Right renal cortex interstitium (tissue), 3 donors: ENCODE data around the gene CDK14. TPM values are rescaled to one million over a fixed set of nuclear protein-coding genes. Genes with fewer than 3 reads are reported as not detected.
"Not testable (repeated sequence)": the region's sequence is repeated elsewhere in the genome, so short reads cannot be mapped to it uniquely, and the experiment has no call there.

Source experiments
- DNase-seq, 3 donors: peaks; one replicate each; pipeline ENCODE4 v3.0.0-alpha.2; 2013; ENCODE audit warnings: low read depth in 3 of 3, low spot score in 2 of 3
- polyA plus RNA-seq, 3 donors: library from polyadenylated mRNA; unstranded; fragments of 120-200 nt; gene quantifications; one replicate each; pipeline ENCODE4 v1.2.1, GENCODE V29; 2013; ENCODE audit not compliant: insufficient read length in 3 of 3

Gene CDK14
- polyA plus RNA-seq, 3 donors, result 33.6 to 38.4 (median 36.2) TPM

DNA sequence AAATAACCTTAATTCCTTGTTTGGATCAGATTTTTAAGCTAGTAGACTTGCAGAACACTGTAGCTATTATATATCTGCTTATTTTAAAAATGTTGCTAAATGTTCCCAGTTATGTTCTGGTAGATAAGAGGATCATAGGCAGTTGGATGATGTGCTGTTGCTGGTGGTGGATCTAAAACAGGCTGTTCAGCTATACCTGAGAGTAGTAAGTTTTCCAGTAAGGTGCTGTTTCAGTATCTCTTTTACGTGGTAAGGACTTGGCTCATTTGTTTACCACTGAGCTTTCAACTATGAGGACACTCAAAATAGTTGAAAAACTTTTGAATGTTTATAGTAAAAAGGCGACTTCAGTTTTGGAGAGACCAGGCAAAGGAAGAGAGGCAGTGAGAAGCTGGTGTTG lies 180.9 kb downstream of the CDK14 start:
- no peak for DNase-seq

DNA sequence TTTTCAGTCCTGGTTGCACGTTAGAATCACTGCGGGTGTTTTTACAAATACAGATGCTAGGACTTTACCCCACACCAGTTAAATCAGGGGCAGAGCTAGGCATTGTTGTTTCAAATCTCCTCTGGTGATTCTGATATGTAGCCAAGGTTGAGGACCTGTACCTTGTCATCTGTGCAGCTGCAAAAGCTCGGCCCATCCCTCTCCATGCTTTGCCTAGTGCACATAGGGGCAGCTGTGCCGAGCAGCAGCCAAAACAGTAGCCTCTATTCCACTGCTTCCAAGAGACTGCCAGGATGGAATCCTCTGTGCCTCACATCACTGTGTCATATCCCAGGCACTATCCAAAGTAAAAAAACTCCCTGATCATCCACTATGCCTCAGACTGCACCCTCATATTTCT lies 181.3 kb downstream of the CDK14 start:
- no peak for DNase-seq

- no peak for DNase-seq
Measured at GRCh38 chr7:90777886-90778285, 181.8 kb downstream of the CDK14 start.

GRCh38 chr7:90788052-90788451 lies 191.9 kb downstream of the CDK14 start:
- DNase-seq, result no peak

- no peak for DNase-seq
Measured at GRCh38 chr7:90789736-90790306, 193.7 kb downstream of the CDK14 start.

DNA sequence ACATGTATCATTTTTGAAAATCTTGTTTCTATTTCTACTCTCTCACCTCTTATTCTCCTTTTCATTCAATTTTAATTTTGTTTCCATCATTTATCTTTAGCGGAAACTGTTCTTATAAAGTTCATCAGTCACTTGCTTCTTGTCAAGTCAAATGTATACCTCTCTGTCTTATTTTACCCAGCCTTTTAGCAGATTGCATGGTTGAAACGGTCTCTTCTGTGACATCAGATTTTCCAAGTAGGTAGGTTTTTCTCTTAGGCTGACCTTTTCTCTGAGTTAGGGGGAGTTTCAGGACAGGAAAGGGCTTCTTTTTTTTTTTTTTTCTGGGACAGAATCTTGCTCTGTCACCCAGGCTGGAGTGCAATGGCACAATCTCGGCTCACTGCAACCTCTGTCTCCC lies 195.5 kb downstream of the CDK14 start:
- no peak for DNase-seq

DNA sequence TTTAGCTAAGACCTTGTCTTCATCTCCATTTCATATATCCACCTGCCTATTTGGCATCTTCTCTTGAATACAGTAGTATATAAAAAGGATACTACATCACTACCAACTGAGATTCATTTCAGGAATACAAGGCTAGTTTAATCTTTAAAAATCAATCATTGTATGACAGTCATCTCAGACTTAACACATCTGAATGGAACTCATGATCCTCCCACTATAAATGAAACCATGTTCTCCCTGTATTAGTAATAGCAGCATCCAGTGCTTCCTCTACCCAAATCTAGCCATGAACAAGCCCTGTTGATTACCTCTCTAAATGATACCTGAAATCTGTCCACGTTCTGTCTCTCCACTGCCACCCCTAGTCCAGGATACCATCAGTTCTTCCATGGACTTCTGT lies 196.2 kb downstream of the CDK14 start:
- DNase-seq, result no peak

DNA sequence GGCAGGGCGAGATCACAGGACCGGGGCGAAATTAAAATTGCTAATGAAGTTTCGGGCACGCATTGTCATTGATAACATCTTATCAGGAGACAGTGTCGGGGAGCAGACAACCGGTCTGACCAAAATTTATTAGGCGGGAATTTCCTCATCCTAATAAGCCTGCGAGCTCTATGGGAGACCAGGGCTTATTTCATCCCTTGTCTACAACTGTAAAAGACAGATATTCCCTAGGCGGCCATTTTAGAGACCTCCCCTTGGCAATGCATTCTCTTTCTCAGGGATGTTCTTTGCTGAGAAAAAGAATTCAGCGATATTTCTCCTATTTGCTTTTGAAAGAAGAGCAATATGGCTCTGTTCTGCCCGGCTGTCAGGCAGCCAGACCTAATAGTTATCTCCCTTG lies 198.1 kb downstream of the CDK14 start:
- not testable (repeated sequence) for DNase-seq

DNA sequence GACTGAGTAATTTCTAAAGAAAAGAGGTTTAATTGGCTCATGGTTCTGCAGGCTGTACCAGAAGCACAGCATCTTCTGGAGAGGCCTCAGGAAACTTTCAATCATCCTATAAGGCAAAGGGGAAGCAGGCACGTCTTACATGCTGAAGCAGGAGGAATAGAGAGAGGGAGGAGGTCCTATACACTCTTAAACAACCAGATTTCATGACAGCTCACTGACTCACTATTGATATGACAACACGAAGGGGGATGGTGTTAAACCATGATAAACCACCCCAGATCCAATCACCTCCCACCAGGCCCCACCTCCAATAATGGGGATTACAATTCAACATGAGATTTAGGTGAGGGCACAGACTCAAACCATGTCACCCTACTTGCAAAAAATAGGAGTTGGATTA lies 201.5 kb downstream of the CDK14 start:
- DNase-seq, result no peak

GRCh38 chr7:90804370-90804769 lies 208.2 kb downstream of the CDK14 start:
- DNase-seq, result no peak

DNA sequence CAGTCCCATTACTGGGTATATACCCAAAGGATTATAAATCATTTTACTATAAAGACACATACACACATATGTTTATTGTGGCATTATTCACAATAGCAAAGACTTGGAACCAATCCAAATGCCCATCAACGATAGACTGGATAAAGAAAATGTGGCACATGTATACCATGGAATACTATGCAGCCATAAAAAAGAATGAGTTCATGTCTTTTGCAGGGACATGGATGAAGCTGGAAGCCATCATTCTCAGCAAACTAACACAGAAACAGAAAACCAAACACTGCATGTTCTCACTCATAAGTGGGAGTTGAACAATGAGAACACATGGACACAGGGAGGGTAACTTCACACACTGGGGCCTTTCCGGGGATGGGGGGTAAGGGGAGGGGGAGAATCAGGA lies 219.4 kb downstream of the CDK14 start:
- DNase-seq, result not testable (repeated sequence)

- no peak for DNase-seq
Measured at GRCh38 chr7:90816511-90817142, 220.5 kb downstream of the CDK14 start.

GRCh38 chr7:90817151-90817550 lies 221.0 kb downstream of the CDK14 start:
- DNase-seq, result no peak

- no peak for DNase-seq
Measured at GRCh38 chr7:90817846-90818245, 221.7 kb downstream of the CDK14 start.

GRCh38 chr7:90818341-90818740 lies 222.2 kb downstream of the CDK14 start:
- DNase-seq, result no peak

DNA sequence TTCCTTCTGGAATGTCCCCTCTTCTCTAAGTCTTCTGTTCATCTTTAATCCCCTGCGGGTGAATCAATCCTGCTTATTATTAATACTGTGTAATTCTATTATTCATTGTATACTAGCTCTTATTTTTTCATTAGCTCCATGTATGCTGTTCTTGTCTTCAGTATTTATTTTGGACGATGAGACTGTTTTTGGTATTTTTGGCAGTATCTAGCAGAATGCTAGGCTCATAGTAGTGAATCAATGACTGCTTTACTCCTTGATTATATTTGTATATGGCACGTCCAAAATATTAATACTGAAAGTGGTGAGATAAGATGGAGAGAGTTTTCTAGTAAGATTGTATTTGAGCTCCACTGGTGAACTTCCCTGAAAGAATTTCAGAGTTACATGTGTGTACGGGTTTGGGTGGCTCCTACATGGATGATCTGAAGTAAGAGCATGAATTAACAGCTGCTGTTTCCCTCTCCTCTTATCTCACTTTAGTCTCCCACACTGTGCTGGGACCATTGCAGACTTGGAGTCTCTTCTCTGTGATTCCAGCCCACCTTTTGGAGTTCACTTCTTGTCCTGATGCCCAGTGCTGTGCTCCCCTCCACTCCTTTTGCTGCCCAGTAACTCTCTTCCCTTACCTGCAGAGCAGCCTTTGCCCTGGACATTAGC lies 226.0 kb downstream of the CDK14 start:
- DNase-seq, result no peak

GRCh38 chr7:90824386-90825307 lies 228.5 kb downstream of the CDK14 start:
- no peak for DNase-seq

- DNase-seq, result no peak
Measured at GRCh38 chr7:90825779-90826178, 229.7 kb downstream of the CDK14 start.

DNA sequence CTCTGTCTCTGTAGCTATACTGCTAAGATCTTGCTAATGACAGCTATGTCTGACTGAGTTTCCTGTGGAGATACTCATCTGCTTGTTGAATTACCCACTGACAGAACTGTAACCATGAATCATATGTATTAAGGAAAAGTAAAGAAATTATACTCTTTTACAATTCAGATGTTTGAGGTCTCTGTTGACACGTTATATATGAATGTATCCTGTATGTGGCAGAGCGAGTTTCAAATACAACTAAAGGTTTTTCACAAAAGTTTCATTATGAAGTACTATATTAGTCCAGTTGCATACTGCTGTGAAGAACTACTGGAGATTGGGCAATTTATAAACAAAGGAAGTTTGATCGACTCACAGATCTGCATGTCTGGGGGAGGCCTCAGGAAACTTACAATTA lies 232.5 kb downstream of the CDK14 start:
- DNase-seq, result no peak

DNA sequence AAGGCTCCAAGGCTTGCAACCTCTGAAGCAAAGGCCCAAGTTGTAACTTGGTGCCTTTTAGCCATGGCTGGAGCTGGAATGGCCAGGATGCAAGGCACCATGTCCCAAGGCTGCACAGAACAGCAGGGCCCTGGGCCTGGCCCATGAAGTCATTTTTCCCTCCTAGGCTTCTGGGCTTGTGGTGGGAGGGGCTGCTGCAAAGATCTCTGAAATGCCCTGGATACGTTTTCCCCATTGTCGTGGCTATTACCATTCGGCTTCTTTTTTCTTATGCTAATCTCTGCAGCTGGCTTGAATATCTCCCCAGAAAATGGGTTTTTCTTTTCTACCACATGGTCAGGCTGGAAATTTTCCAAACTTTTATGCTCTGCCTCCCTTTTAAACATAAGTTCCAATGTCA lies 234.2 kb downstream of the CDK14 start:
- DNase-seq, result no peak

- DNase-seq, result no peak
Measured at GRCh38 chr7:90832726-90833125, 236.6 kb downstream of the CDK14 start.
